A673 (cell line): Measurements from ENCODE around the gene RGS6.

Experiments used
- EZH2 ChIP-seq: fragments of 200-600 bp; sonication (generic); IDR thresholded peaks from 2 replicates; pipeline ENCODE4 v1.6.1; 2017; ENCODE audit warnings: borderline replicate concordance, low read depth, mild to moderate bottlenecking, mixed read lengths, antibody characterized with exemption, low read length; ENCODE audit not compliant: poor library complexity, severe bottlenecking
- TF ChIP-seq, protein P1 (sequence below): fragments of 300-800, 200-600 bp; sonication (generic); conservative IDR thresholded peaks from 2 replicates; pipeline ENCODE4 v1.5.1; 2017; ENCODE audit warnings: low read depth, mild to moderate bottlenecking, antibody characterized with exemption, low read length, moderate library complexity, mixed read lengths

DNA sequence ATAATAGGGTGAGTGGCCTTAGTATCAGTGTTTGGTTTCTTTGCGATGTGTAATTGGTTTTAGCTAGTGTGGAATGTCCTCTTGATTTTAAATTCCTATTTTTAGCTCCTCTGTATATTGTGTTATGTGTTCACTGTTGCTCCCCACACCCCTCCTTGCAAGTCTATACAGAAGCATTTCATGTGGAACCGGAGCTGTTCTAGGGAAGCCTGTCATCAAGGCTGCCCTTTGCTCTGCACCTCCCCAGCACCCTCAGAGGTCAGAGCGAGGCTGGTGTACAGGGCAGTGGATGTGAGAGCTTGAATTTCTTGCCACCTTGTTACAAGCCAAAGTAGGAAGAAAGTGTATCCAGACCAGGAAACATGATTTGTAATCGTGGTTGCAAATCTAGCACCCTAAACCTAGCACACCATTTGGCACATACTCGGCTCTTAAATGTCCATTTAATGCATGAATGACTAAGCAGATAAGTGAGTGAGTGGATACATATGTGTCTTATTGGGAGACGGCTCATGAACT lies 376.8 kb downstream of the RGS6 start:
- TF ChIP-seq, protein P1, sequence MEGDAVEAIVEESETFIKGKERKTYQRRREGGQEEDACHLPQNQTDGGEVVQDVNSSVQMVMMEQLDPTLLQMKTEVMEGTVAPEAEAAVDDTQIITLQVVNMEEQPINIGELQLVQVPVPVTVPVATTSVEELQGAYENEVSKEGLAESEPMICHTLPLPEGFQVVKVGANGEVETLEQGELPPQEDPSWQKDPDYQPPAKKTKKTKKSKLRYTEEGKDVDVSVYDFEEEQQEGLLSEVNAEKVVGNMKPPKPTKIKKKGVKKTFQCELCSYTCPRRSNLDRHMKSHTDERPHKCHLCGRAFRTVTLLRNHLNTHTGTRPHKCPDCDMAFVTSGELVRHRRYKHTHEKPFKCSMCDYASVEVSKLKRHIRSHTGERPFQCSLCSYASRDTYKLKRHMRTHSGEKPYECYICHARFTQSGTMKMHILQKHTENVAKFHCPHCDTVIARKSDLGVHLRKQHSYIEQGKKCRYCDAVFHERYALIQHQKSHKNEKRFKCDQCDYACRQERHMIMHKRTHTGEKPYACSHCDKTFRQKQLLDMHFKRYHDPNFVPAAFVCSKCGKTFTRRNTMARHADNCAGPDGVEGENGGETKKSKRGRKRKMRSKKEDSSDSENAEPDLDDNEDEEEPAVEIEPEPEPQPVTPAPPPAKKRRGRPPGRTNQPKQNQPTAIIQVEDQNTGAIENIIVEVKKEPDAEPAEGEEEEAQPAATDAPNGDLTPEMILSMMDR: no peak
- no peak for TF ChIP-seq EZH2
